HAP-1 (cell line): ENCODE results near the gene PROC.

Experiments used
- DNase-seq, 2 experiments: peaks; one replicate each; pipeline ENCODE4 v3.0.0-alpha.2; 2016 to 2020; ENCODE audit warnings: low spot score in 2 of 2
- H3K27me3 ChIP-seq: fragments of 250-450 bp; sonication (Bioruptor Pico); 2 replicates; pipeline ENCODE4 v1.5.1; 2020; ENCODE audit warnings: low read depth, mild to moderate bottlenecking, moderate library complexity
- H3K36me3 ChIP-seq: fragments of 250-450 bp; sonication (Bioruptor Pico); replicated peaks from 2 replicates; pipeline ENCODE4 v1.5.1; 2020; ENCODE audit warnings: mild to moderate bottlenecking
- H3K4me1 ChIP-seq: fragments of 250-450 bp; sonication (Bioruptor Pico); 2 replicates; pipeline ENCODE4 v1.5.1; 2020; ENCODE audit warnings: mild to moderate bottlenecking
- H3K4me3 ChIP-seq: fragments of 250-450 bp; sonication (Bioruptor Pico); 2 replicates; pipeline ENCODE4 v1.5.1; 2020; ENCODE audit warnings: mild to moderate bottlenecking, moderate library complexity
- H3K9me3 ChIP-seq: fragments of 250-450 bp; sonication (Bioruptor Pico); 2 replicates; pipeline ENCODE4 v1.5.1; 2020; ENCODE audit warnings: mild to moderate bottlenecking, moderate library complexity
- in situ Hi-C: fragments of 300-500 bp; cut with MboI; formaldehyde crosslinking; loops from 3 replicates; pipeline ENCODE4 v1.14.3; 2020; ENCODE audit warnings: low sequenced_read_pairs, inconsistent platforms, mixed read lengths

PROC gene

DNA sequence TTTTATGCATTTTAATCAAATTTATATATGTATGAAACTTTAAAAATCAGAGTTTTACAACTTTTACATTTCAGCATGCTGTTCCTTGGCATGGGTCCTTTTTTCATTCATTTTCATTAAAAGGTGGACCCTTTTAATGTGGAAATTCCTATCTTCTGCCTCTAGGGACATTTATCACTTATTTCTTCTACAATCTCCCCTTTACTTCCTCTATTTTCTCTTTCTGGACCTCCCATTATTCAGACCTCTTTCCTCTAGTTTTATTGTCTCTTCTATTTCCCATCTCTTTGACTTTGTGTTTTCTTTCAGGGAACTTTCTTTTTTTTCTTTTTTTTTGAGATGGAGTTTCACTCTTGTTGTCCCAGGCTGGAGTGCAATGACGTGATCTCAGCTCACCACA is 5.7 kb downstream of the PROC start:
- Histone ChIP-seq H3K4me3 (peak overlapping the region; percentile 41), H3K27me3 (no peaks in the 10 kb centered on the region), H3K9me3 (no peaks in the 10 kb centered on the region), H3K4me1 (peaks cover 3% of the 10 kb centered on the region), H3K36me3 (no peaks in the 10 kb centered on the region)
- peak in 1 of 2 experiments; percentile 25 for DNase-seq
- in situ Hi-C loops, result no loop called here

DNA sequence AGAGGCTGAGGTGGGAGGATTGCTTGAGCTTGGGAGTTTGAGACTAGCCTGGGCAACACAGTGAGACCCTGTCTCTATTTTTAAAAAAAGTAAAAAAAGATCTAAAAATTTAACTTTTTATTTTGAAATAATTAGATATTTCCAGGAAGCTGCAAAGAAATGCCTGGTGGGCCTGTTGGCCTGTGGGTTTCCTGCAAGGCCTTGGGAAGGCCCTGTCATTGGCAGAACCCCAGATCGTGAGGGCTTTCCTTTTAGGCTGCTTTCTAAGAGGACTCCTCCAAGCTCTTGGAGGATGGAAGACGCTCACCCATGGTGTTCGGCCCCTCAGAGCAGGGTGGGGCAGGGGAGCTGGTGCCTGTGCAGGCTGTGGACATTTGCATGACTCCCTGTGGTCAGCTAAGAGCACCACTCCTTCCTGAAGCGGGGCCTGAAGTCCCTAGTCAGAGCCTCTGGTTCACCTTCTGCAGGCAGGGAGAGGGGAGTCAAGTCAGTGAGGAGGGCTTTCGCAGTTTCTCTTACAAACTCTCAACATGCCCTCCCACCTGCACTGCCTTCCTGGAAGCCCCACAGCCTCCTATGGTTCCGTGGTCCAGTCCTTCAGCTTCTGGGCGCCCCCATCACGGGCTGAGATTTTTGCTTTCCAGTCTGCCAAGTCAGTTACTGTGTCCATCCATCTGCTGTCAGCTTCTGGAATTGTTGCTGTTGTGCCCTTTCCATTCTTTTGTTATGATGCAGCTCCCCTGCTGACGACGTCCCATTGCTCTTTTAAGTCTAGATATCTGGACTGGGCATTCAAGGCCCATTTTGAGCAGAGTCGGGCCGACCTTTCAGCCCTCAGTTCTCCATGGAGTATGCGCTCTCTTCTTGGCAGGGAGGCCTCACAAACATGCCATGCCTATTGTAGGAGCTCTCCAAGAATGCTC is 6.6 kb downstream of the PROC start:
- no peaks in the 10 kb centered on the region for H3K27me3 ChIP-seq

DNA sequence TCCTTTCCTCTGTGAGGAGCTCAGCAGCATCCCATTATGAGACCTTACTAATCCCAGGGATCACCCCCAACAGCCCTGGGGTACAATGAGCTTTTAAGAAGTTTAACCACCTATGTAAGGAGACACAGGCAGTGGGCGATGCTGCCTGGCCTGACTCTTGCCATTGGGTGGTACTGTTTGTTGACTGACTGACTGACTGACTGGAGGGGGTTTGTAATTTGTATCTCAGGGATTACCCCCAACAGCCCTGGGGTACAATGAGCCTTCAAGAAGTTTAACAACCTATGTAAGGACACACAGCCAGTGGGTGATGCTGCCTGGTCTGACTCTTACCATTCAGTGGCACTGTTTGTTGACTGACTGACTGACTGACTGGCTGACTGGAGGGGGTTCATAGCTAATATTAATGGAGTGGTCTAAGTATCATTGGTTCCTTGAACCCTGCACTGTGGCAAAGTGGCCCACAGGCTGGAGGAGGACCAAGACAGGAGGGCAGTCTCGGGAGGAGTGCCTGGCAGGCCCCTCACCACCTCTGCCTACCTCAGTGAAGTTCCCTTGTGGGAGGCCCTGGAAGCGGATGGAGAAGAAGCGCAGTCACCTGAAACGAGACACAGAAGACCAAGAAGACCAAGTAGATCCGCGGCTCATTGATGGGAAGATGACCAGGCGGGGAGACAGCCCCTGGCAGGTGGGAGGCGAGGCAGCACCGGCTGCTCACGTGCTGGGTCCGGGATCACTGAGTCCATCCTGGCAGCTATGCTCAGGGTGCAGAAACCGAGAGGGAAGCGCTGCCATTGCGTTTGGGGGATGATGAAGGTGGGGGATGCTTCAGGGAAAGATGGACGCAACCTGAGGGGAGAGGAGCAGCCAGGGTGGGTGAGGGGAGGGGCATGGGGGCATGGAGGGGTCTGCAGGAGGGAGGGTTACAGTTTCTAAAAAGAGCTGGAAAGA is 7.6 kb downstream of the PROC start:
- H3K4me3 ChIP-seq, result no peak overlapping the region
- no peaks in the 10 kb centered on the region for H3K9me3 ChIP-seq
- in situ Hi-C loops, result no loop called here
- H3K4me1 ChIP-seq, result peaks cover 3% of the 10 kb centered on the region
- H3K27me3 ChIP-seq, result no peaks in the 10 kb centered on the region
- DNase-seq, result no peak
- H3K36me3 ChIP-seq, result no peaks in the 10 kb centered on the region

More for the DNA sequence above, 6.6 kb downstream of the PROC start:
- in situ Hi-C loops, result no loop called here
- H3K4me3 ChIP-seq, result no peak overlapping the region
- peaks cover 3% of the 10 kb centered on the region for H3K4me1 ChIP-seq
- no peak for DNase-seq
- no peaks in the 10 kb centered on the region for H3K9me3 ChIP-seq
- H3K36me3 ChIP-seq, result no peaks in the 10 kb centered on the region

DNA sequence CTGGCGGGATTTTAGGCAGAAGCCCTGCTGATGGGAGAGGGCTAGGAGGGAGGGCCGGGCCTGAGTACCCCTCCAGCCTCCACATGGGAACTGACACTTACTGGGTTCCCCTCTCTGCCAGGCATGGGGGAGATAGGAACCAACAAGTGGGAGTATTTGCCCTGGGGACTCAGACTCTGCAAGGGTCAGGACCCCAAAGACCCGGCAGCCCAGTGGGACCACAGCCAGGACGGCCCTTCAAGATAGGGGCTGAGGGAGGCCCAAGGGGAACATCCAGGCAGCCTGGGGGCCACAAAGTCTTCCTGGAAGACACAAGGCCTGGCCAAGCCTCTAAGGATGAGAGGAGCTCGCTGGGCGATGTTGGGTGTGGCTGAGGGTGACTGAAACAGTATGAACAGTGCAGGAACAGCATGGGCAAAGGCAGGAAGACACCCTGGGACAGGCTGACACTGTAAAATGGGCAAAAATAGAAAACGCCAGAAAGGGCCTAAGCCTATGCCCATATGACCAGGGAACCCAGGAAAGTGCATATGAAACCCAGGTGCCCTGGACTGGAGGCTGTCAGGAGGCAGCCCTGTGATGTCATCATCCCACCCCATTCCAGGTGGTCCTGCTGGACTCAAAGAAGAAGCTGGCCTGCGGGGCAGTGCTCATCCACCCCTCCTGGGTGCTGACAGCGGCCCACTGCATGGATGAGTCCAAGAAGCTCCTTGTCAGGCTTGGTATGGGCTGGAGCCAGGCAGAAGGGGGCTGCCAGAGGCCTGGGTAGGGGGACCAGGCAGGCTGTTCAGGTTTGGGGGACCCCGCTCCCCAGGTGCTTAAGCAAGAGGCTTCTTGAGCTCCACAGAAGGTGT is 8.5 kb downstream of the PROC start:
- H3K36me3 ChIP-seq, result no peaks in the 10 kb centered on the region
- H3K27me3 ChIP-seq, result no peaks in the 10 kb centered on the region
- in situ Hi-C loops, result no loop called here
- no peak overlapping the region for H3K4me3 ChIP-seq
- peaks cover 3% of the 10 kb centered on the region for H3K4me1 ChIP-seq
- DNase-seq, result peak in 1 of 2 experiments; percentile 4
- no peaks in the 10 kb centered on the region for H3K9me3 ChIP-seq

DNA sequence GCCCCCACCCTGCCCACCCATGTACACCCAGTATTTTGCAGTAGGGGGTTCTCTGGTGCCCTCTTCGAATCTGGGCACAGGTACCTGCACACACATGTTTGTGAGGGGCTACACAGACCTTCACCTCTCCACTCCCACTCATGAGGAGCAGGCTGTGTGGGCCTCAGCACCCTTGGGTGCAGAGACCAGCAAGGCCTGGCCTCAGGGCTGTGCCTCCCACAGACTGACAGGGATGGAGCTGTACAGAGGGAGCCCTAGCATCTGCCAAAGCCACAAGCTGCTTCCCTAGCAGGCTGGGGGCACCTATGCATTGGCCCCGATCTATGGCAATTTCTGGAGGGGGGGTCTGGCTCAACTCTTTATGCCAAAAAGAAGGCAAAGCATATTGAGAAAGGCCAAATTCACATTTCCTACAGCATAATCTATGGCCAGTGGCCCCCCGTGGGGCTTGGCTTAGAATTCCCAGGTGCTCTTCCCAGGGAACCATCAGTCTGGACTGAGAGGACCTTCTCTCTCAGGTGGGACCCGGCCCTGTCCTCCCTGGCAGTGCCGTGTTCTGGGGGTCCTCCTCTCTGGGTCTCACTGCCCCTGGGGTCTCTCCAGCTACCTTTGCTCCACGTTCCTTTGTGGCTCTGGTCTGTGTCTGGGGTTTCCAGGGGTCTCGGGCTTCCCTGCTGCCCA is 9.3 kb downstream of the PROC start:
- Histone ChIP-seq H3K9me3 (no peaks in the 10 kb centered on the region), H3K36me3 (no peaks in the 10 kb centered on the region), H3K27me3 (no peaks in the 10 kb centered on the region), H3K4me1 (peaks cover 3% of the 10 kb centered on the region), H3K4me3 (no peak overlapping the region)
- peak in 1 of 2 experiments; percentile 1 for DNase-seq
- in situ Hi-C loops, result no loop called here

DNA sequence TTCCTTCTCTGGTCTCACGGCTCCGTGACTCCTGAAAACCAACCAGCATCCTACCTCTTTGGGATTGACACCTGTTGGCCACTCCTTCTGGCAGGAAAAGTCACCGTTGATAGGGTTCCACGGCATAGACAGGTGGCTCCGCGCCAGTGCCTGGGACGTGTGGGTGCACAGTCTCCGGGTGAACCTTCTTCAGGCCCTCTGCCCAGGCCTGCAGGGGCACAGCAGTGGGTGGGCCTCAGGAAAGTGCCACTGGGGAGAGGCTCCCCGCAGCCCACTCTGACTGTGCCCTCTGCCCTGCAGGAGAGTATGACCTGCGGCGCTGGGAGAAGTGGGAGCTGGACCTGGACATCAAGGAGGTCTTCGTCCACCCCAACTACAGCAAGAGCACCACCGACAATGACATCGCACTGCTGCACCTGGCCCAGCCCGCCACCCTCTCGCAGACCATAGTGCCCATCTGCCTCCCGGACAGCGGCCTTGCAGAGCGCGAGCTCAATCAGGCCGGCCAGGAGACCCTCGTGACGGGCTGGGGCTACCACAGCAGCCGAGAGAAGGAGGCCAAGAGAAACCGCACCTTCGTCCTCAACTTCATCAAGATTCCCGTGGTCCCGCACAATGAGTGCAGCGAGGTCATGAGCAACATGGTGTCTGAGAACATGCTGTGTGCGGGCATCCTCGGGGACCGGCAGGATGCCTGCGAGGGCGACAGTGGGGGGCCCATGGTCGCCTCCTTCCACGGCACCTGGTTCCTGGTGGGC is 10.0 kb downstream of the PROC start:
- peak in 1 of 2 experiments; percentile 5 for DNase-seq
- Histone ChIP-seq H3K9me3 (no peaks in the 10 kb centered on the region), H3K36me3 (no peaks in the 10 kb centered on the region), H3K4me1 (peaks cover 3% of the 10 kb centered on the region), H3K4me3 (no peak overlapping the region), H3K27me3 (no peaks in the 10 kb centered on the region)
- in situ Hi-C loops, result no loop called here

DNA sequence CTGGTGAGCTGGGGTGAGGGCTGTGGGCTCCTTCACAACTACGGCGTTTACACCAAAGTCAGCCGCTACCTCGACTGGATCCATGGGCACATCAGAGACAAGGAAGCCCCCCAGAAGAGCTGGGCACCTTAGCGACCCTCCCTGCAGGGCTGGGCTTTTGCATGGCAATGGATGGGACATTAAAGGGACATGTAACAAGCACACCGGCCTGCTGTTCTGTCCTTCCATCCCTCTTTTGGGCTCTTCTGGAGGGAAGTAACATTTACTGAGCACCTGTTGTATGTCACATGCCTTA is 10.5 kb downstream of the PROC start:
- Histone ChIP-seq H3K27me3 (no peaks in the 10 kb centered on the region), H3K36me3 (no peaks in the 10 kb centered on the region), H3K9me3 (no peaks in the 10 kb centered on the region), H3K4me1 (peaks cover 2% of the 10 kb centered on the region), H3K4me3 (no peak overlapping the region)
- peak in 1 of 2 experiments; percentile 3 for DNase-seq
- in situ Hi-C loops, result no loop called here

DNA sequence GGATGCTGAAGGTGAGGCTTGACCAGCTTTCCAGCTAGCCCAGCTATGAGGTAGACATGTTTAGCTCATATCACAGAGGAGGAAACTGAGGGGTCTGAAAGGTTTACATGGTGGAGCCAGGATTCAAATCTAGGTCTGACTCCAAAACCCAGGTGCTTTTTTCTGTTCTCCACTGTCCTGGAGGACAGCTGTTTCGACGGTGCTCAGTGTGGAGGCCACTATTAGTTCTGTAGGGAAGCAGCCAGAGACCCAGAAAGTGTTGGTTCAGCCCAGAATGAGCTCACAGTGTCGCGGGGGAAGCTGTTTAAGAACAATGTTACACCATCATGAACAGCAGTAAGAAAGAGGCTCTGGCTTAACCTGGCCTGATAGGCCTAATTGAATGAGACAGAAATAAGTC is 11.1 kb downstream of the PROC start:
- in situ Hi-C loops, result no loop called here
- peak in 1 of 2 experiments; percentile 0 for DNase-seq
- H3K4me1 ChIP-seq, result no peaks in the 10 kb centered on the region
- H3K4me3 ChIP-seq, result no peak overlapping the region
- H3K36me3 ChIP-seq, result no peaks in the 10 kb centered on the region
- H3K9me3 ChIP-seq, result no peaks in the 10 kb centered on the region
- no peaks in the 10 kb centered on the region for H3K27me3 ChIP-seq

DNA sequence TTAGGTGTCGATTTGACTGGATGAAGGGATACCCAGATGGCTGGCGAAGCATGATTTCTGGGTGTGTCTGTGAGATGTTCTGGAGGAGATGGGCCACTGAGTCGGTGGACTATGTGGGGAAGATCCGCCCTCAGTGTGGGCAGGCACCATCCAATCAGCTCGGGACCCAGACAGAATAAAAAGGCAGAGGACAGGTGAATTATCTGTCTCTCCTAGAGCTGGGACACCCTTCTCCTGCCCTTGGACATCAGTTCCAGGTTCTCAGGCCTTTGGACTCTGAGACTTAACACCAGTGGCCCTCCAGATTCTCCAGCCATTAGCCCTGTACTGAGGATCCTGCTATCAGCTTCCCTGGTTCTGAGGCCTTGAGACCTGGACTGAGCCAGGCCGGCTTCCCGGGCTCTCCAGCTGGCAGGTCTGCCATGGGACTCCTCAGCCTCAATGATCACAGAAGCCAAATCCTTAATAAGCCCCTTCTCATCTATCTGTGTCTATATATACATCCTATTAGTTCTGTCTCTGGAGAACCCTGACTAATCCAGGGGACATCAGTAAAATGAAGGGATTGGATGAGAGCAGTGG is 11.7 kb downstream of the PROC start:
- no peak overlapping the region for H3K4me3 ChIP-seq
- no peaks in the 10 kb centered on the region for H3K36me3 ChIP-seq
- H3K4me1 ChIP-seq, result no peaks in the 10 kb centered on the region
- H3K27me3 ChIP-seq, result no peaks in the 10 kb centered on the region
- DNase-seq, result peak in 1 of 2 experiments; percentile 2
- in situ Hi-C loops, result no loop called here
- H3K9me3 ChIP-seq, result no peaks in the 10 kb centered on the region

DNA sequence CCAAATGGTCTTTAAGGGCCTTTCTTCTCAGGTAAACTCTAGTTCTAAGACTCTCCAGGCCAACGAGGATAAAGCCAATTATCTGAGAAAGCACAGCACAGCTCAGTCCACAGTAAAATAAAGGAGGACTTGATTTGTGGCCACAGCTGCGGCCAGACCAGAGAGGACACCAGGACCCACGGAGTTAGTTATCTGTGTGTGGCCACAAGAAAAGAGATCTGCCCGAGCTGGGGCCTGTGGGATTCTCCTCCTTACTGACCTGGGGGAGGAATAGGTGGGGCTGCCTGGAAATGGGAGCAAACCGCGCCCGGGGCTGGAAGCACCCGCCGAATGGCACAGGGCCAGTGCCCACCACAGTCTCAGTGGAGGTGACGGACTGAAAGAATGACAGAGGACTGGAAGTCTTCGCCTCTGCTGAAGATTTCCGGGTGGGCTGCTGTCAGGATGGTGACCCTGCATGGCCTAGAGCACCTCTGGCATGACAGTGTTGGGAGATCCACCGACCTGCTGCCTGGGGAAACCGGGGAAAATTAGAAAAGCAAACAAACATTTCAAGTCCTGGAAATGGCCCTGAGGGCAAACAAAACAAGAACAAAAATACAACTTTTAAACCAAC is 13.3 kb downstream of the PROC start:
- no peaks in the 10 kb centered on the region for H3K36me3 ChIP-seq
- no peaks in the 10 kb centered on the region for H3K27me3 ChIP-seq
- H3K4me3 ChIP-seq, result no peak overlapping the region
- no peaks in the 10 kb centered on the region for H3K9me3 ChIP-seq
- H3K4me1 ChIP-seq, result no peaks in the 10 kb centered on the region
- in situ Hi-C loops, result no loop called here
- no peak for DNase-seq

DNA sequence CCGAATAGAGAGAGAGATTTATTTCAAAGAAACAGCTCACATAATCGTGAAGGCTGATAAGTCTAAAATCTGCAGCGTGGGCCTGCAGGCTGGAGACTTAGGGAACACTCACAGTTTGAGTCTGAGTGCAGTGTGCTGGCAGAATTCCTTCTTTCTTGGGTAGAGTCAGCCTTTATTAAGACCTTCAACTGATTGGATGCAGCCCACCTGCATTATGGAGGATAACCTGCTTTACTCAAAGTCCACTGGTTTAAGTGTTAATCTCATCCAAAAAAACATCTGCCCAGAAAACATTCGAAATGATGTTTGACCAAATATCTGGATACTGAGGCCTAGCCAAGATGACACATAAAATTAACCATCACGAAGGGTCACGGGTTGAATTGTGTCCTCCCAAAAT is 16.3 kb downstream of the PROC start:
- no peaks in the 10 kb centered on the region for H3K4me1 ChIP-seq
- no peak overlapping the region for H3K4me3 ChIP-seq
- H3K9me3 ChIP-seq, result no peaks in the 10 kb centered on the region
- in situ Hi-C loops, result no loop called here
- no peak for DNase-seq
- no peaks in the 10 kb centered on the region for H3K27me3 ChIP-seq
- no peaks in the 10 kb centered on the region for H3K36me3 ChIP-seq

DNA sequence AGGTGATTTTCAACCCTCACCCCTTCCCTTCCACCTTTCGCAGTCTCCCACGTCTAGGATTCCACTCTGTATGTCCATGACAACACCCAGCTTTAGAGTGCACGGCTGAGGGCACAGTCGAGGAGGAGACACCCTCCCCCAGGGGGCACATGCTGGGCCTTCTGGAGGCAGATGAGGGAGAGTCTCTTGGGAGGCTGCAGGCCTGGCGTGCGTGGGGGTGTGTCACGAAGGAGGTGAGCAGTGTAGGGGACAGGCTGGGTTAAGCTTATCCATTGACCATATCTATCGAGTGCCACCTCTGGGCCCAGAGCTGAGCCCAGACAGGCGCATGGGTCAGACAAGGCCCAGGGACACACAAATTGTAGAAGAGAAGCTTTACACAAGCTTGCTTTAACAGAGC is 18.8 kb downstream of the PROC start:
- Histone ChIP-seq H3K36me3 (no peaks in the 10 kb centered on the region), H3K9me3 (peaks cover 4% of the 10 kb centered on the region; the same call in 1 of the 2 replicates), H3K4me1 (no peaks in the 10 kb centered on the region), H3K27me3 (no peaks in the 10 kb centered on the region), H3K4me3 (no peak overlapping the region)
- in situ Hi-C loops, result no loop called here
- no peak for DNase-seq
